GM20000 (cell line): ENCODE measurements around the gene GDPD3.

Experiments
- DNase-seq: peaks from one replicate; pipeline ENCODE4 v3.0.0; 2012; ENCODE audit warnings: low spot score
- TF ChIP-seq, protein P1 (sequence below): IDR thresholded peaks from 2 replicates; pipeline ENCODE4 v1.5.1; 2012; ENCODE audit warnings: mild to moderate bottlenecking, control low read depth; ENCODE audit errors: extremely low read depth, missing control alignments

GDPD3 gene

DNA sequence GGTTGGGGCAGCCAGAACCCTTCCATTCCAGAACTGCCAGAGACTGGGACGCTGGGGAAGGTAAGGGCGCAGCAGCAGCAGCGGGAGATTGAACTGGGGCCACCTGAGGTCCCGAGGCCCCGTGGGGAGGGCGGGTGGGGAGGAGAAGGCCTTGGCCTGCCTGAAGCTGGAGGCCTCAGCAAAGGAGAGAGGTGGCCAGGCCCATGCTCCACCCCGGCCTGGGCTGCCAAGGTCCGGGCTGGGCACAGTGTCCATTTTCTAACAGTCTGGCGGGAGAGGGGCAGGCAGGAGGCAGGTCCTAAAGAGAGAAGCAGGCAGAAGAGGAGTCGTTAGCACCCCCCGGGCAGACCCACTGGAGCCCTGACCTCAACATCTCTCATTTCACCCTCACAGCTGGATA lies 1.1 kb upstream of the GDPD3 start:
- TF ChIP-seq, protein P1, sequence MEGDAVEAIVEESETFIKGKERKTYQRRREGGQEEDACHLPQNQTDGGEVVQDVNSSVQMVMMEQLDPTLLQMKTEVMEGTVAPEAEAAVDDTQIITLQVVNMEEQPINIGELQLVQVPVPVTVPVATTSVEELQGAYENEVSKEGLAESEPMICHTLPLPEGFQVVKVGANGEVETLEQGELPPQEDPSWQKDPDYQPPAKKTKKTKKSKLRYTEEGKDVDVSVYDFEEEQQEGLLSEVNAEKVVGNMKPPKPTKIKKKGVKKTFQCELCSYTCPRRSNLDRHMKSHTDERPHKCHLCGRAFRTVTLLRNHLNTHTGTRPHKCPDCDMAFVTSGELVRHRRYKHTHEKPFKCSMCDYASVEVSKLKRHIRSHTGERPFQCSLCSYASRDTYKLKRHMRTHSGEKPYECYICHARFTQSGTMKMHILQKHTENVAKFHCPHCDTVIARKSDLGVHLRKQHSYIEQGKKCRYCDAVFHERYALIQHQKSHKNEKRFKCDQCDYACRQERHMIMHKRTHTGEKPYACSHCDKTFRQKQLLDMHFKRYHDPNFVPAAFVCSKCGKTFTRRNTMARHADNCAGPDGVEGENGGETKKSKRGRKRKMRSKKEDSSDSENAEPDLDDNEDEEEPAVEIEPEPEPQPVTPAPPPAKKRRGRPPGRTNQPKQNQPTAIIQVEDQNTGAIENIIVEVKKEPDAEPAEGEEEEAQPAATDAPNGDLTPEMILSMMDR: no peak
- no peak for DNase-seq

DNA sequence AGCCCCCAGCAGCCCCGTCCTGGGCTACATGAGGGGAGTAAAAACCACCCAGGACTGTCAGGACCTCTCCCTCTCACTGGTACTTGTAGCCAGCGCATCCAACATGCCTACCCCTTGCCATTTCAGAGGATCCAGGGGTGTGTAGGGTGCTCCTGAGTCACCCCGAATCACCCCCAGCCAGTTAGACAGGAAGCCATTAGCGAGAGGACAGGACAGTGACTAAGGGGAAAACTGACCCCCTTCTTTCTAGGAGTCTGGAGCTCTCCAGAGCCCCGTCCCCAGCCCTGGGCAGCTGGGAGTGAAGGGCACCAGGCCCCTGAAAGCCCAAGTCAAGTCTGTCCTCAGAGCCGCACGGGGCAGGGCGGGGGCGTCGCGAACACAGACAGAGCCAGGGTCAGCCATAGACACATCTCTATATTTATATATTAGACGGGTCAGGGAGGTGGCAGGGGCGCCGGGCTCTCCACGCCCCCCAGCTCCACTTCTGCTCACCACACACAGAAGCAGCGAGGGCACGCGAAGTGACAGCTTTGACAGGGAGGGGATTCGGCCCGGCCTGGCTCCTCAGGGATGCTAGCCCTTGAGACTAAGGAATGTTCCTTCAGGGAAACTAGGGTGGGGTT lies 485 bp upstream of the GDPD3 start:
- DNase-seq: no peak
- TF ChIP-seq, protein P1: no peak

DNA sequence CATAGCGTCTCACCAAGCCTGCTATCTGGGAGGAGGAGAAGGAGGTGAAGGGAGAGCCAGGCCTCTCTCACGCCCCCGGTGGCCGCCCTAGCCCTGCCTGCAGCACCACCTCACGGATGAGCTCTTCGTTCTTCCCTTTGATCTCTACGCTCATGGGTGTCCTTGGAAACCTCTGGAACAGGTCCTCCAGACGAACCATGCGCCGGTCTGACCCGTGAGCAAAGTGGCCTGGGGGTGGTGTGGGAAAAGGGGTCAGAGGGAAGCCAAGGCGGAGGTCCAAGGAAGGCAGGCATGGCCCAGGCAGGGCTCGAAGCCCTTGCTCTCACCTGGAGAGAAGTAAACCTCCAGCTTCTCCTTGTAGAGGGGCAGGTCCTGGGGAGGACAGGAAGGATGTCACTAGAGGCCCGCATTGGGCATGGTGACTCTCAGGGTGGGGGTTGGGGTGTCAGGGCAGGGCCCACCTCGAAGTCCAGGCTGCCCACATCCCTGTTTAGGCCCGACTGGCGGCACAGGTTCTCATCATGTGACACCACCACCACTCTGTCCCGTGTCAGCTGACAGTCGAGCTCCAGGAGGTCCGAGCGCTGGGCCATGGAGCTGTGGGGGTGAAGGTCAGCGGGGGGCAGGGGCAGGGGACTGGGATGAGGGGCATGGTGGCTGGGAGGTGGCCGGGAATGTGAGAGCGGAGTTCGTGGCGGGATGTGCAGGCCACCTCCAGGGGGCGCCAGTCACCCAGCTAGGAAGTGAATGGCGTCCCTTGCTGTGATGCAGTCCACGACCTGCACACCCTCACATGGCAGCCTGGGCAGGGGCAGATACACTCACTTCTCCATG lies 923 bp downstream of the GDPD3 start:
- TF ChIP-seq, protein P1: peak; percentile 62
- peak; percentile 81 for DNase-seq

DNA sequence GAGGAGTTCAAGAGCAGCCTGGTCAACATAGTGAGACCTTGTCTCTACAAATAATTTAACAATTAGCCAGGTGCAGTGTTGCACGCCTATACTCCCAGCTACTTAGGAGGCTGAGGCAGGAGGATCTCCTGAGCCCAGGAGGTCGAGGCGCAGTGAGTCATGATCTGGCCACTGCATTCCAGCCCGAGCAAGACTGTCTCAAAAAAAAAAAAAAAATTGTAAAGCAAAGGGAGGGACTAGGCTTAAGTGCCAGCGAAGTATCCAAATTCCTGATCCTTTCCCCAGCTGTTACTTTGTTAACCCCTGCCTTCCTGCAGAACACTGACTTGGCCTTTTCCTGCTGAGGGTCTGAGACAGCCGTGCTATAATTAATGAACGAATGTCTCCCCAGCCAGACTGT lies 2.7 kb downstream of the GDPD3 start:
- TF ChIP-seq, protein P1: no peak
- DNase-seq: no peak

DNA sequence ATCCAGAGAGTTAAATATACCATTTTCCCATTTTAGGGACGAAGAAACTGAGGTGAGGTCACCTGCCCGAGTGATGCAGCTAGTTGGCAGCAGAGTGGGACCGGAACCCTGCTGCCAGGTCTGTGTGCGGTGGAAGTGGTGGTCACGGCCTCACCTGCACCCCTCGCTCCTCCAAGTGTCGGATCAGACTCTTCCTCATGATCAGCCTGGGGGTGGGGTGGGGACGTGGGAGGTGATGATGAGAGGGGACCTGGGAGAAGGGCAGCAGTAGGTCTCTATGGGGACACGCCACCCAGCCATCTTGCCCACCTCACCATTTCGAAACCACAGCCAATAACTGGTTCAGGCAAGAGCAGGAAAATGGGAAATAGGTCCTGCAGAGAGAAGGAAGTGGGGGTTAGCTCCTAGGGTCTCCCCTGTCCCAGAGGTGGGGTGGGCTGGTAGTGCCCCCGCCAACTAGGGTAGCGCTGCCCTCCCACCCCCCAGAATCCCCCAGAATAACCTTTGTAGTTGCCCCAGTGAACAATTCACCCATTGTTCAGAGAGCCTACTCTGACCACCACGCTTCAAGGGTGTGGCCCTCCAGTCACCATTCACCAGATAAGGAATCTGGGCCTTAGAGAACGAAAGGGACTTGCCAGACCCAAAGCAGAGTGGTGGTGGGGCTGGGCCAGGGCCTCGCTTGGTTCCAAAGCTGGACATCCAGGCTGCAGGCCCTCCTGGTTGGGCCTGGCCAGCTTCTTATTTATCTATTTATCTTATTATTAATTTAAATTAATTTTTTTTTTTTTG lies 5.1 kb downstream of the GDPD3 start:
- TF ChIP-seq, protein P1: no peak
- DNase-seq: no peak

DNA sequence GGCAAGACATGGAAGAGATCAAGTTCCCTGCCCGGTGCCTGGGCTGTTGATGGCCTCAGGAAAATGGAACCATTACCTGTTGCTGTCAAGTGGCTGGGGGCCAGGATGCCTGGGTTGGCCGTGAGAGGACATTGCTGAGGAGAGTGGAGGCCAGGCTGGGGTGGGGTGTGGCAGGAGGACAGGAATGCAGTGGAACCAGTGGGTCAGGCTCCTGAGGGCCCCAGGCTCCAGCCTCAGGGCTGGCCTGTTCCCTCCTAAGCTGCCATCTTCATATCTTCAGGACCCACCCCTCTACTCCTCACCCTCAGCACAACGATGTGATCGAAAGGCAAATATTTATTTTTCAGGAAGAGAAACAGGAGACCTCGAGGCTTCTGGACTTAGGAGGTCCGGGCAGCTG lies 8.8 kb downstream of the GDPD3 start:
- TF ChIP-seq, protein P1: no peak
- DNase-seq: no peak

DNA sequence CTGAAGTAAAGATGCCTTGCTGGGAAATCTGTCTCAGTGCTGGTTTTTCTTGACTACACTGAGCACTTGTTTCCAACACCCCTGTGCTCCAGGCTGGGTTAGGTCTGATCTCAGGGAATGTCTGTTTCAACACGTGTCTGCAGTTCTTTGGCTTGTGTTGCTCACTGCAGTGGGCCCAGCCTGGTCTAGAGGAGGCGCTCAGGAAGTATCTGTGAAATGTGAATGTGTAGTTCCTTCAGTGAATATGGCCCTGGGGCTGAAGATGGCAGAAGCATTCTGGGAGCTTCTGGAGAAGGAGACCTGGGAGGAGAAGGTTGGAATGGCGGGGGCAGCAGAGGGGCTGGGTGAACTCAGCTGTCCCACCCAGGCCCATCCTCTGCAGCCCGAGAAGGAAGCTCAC lies 9.2 kb downstream of the GDPD3 start:
- no peak for DNase-seq

More for the DNA sequence above, 9.2 kb downstream of the GDPD3 start:
- TF ChIP-seq, protein P1: no peak
